GM12878 (cell line): Measurements from ENCODE around the gene UQCR11. TPM values are rescaled to one million over a fixed set of nuclear protein-coding genes. Genes with fewer than 3 reads are reported as not detected.

Experiments used
- CTCF ChIP-seq, 3 experiments: IDR thresholded peaks in 2 of 3; conservative IDR thresholded peaks in 1 of 3; 2 replicates each; pipeline ENCODE4 v1.5.1; 2011; ENCODE audit warnings: low read depth in 3 of 3, low read length in 3 of 3, mild to moderate bottlenecking in 3 of 3, control low read depth in 2 of 3, moderate library complexity in 2 of 3, inconsistent platforms in 1 of 3, mixed read lengths in 1 of 3; ENCODE audit not compliant: control insufficient read depth in 2 of 3, insufficient read depth in 1 of 3; ENCODE audit errors: extremely low read depth in 1 of 3
- IRF5 ChIP-seq: fragments of 450-650 bp; IDR thresholded peaks from 2 replicates; pipeline ENCODE4 v1.6.1; 2017; ENCODE audit warnings: borderline replicate concordance
- NFXL1 ChIP-seq: fragments of 450-650 bp; IDR thresholded peaks from 2 replicates; pipeline ENCODE4 v1.6.1; 2017; ENCODE audit warnings: antibody characterized with exemption, mild to moderate bottlenecking, borderline replicate concordance
- RCOR1 ChIP-seq: conservative IDR thresholded peaks from 2 replicates; pipeline ENCODE4 v1.6.1; 2012; ENCODE audit warnings: low read depth, low read length, improper control_type of control experiment
- SP1 ChIP-seq: IDR thresholded peaks from one replicate; pipeline ENCODE4 v1.6.1; 2011; ENCODE audit warnings: low read depth, low read length
- SUZ12 ChIP-seq: fragments of 200-600 bp; sonication (generic); IDR thresholded peaks from one replicate; pipeline ENCODE4 v1.6.1; 2018; ENCODE audit warnings: antibody characterized with exemption, mild to moderate bottlenecking; ENCODE audit not compliant: unreplicated experiment
- polyA plus RNA-seq, 11 experiments: library from polyadenylated mRNA; depleted of rRNA in 4 of 11; unstranded in 6 of 11; stranded (reverse) in 5 of 11; fragments of >200 nt; fragmentation: Nextera tagmentation in 4 of 11; fragmentation: Illumina TruSeq in 1 of 11; extraction: Ambion mirVana in 4 of 11; extraction: Trizol in 1 of 11; gene quantifications; 1 replicate in 1 of 11; 2 replicates in 10 of 11; pipeline versions ENCODE4 v1.2.1 to v1.2.3, GENCODE V29; 2011 to 2016; ENCODE audit warnings: inconsistent platforms in 2 of 11, missing spikeins in 2 of 11, low read depth in 1 of 11
- total RNA-seq, 4 experiments: library from RNA; depleted of rRNA in 3 of 4; stranded (reverse); fragments of >200 nt in 3 of 4; fragmentation: Illumina TruSeq in 1 of 4; extraction: Trizol in 1 of 4; gene quantifications; 2 replicates each; pipeline versions ENCODE4 v1.2.1 to v1.2.3, GENCODE V29; 2013 to 2021
- TF ChIP-seq, protein P1 (sequence below): fragments of 450-650 bp; IDR thresholded peaks from 2 replicates; pipeline ENCODE4 v1.6.1; 2017; ENCODE audit warnings: mild to moderate bottlenecking, moderate library complexity

UQCR11 gene
- total and polyA plus RNA-seq, 10 of the 15 experiments (the other 5 are each of a cell fraction or from before 2014, with no cell fraction given) = 28.6 to 586 (median 193) TPM

DNA sequence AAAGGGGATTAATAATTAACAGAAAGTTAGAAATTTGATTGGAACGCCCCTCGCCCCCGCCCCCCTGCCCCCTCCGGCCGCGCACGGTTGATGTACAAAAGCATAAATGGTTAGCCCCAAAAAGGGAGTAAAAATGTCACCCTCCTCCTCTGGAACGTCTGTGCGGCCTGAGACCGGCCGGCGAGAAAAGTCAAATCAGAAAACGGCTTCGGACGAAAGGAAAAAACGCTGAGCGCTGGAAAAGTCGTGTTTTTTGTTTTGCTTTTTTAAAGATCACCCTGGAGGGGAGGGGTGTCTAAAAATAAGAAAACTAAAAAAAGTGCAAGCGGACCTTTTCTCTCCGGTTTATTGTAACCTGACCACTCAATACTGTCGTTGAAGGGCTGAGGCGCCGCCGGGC is 50.3 kb downstream of the UQCR11 start (continued):
- TF ChIP-seq IRF5 (no peak), SP1 (no peak), CTCF (IDR thresholded peaks at IDR 0.05 in 2 of 3, conservative IDR thresholded peaks at IDR 0.05 in 1 of 3; ENCODE audit: control insufficient read depth in 2 of 3, extremely low read depth in 1 of 3, insufficient read depth in 1 of 3, low read depth in 3 of 3, low read length in 3 of 3) (no peak), SUZ12 (no peak), RCOR1 (no peak), NFXL1 (no peak)
- TF ChIP-seq, protein P1, sequence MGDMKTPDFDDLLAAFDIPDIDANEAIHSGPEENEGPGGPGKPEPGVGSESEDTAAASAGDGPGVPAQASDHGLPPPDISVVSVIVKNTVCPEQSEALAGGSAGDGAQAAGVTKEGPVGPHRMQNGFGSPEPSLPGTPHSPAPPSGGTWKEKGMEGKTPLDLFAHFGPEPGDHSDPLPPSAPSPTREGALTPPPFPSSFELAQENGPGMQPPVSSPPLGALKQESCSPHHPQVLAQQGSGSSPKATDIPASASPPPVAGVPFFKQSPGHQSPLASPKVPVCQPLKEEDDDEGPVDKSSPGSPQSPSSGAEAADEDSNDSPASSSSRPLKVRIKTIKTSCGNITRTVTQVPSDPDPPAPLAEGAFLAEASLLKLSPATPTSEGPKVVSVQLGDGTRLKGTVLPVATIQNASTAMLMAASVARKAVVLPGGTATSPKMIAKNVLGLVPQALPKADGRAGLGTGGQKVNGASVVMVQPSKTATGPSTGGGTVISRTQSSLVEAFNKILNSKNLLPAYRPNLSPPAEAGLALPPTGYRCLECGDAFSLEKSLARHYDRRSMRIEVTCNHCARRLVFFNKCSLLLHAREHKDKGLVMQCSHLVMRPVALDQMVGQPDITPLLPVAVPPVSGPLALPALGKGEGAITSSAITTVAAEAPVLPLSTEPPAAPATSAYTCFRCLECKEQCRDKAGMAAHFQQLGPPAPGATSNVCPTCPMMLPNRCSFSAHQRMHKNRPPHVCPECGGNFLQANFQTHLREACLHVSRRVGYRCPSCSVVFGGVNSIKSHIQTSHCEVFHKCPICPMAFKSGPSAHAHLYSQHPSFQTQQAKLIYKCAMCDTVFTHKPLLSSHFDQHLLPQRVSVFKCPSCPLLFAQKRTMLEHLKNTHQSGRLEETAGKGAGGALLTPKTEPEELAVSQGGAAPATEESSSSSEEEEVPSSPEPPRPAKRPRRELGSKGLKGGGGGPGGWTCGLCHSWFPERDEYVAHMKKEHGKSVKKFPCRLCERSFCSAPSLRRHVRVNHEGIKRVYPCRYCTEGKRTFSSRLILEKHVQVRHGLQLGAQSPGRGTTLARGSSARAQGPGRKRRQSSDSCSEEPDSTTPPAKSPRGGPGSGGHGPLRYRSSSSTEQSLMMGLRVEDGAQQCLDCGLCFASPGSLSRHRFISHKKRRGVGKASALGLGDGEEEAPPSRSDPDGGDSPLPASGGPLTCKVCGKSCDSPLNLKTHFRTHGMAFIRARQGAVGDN = no peak
